OCI-LY7 (cell line): Measurements from ENCODE around the gene AP4S1. TPM values are rescaled to one million over a fixed set of nuclear protein-coding genes. Genes with fewer than 3 reads are reported as not detected.

ENCODE experiments used
- BruUV-seq: library from RNA; stranded (reverse); fragments of 400-500 nt; replicated peaks from 2 replicates; lab custom pipeline; 2021; lab: Mats Ljungman, UMichigan
- CTCF ChIA-PET: fragments of 300-600 bp; sonication (Branson Sonifier 250); formaldehyde crosslinking; loops from one replicate; lab custom pipeline; 2022; ENCODE audit warnings: antibody characterized with exemption; ENCODE audit not compliant: unreplicated experiment; lab: Charles Lee
- POLR2A ChIA-PET: fragments of 300-600 bp; sonication (Branson Sonifier 250); formaldehyde crosslinking; loops from one replicate; lab custom pipeline; 2022; ENCODE audit warnings: antibody characterized with exemption; lab: Charles Lee
- DNase-seq: peaks from one replicate; pipeline ENCODE4 v3.0.0-alpha.2; 2015; ENCODE audit warnings: low spot score
- H2AFZ ChIP-seq: fragments of 200-600 bp; sonication (generic), shearing (Covaris generic); 2 replicates; pipeline ENCODE4 v1.6.1; 2014; ENCODE audit warnings: mild to moderate bottlenecking, antibody characterized with exemption, low read length, moderate library complexity
- H3K27ac ChIP-seq: fragments of 200-600 bp; sonication (generic); 2 replicates; pipeline ENCODE4 v1.5.1; 2014; ENCODE audit warnings: mixed run types, low read depth, mild to moderate bottlenecking, moderate library complexity, low read length, inconsistent platforms; ENCODE audit not compliant: poor library complexity, severe bottlenecking
- H3K36me3 ChIP-seq: fragments of 200-600 bp; sonication (generic); 2 replicates; pipeline ENCODE4 v1.6.1; 2014; ENCODE audit warnings: mild to moderate bottlenecking, antibody characterized with exemption, low read length, moderate library complexity, mixed read lengths; ENCODE audit not compliant: insufficient read depth
- H3K4me1 ChIP-seq: fragments of 200-600 bp; sonication (generic); 2 replicates; pipeline ENCODE4 v1.5.1; 2014; ENCODE audit warnings: mild to moderate bottlenecking, low read length; ENCODE audit not compliant: insufficient read depth, poor library complexity, severe bottlenecking
- H3K4me2 ChIP-seq: fragments of 200-600 bp; sonication (generic); 2 replicates; pipeline ENCODE4 v1.6.1; 2014; ENCODE audit warnings: mild to moderate bottlenecking, low read length
- H3K4me3 ChIP-seq: fragments of 200-600 bp; sonication (generic); 2 replicates; pipeline ENCODE4 v1.5.1; 2014; ENCODE audit warnings: mild to moderate bottlenecking, low read depth, low read length; ENCODE audit not compliant: poor library complexity, severe bottlenecking
- H3K79me2 ChIP-seq: fragments of 200-600 bp; sonication (generic); 2 replicates; pipeline ENCODE4 v1.6.1; 2016; ENCODE audit warnings: low read depth, mild to moderate bottlenecking, low read length, moderate library complexity, mixed read lengths; ENCODE audit not compliant: insufficient read depth
- H3K9me2 ChIP-seq: fragments of 200-600 bp; sonication (generic); 2 replicates; pipeline ENCODE4 v1.6.1; 2016; ENCODE audit warnings: mild to moderate bottlenecking, low read length, mixed read lengths; ENCODE audit not compliant: insufficient read depth
- H3K9me3 ChIP-seq: fragments of 200-600 bp; sonication (generic); 2 replicates; pipeline ENCODE4 v1.6.1; 2014; ENCODE audit warnings: mild to moderate bottlenecking, mixed run types, low read length, mixed read lengths
- H4K20me1 ChIP-seq: fragments of 200-600 bp; sonication (generic); 2 replicates; pipeline ENCODE4 v1.6.1; 2014; ENCODE audit warnings: mild to moderate bottlenecking, antibody characterized with exemption, low read length, moderate library complexity, mixed read lengths; ENCODE audit not compliant: insufficient read depth
- CTCF ChIP-seq: fragments of 200-600 bp; sonication (generic); conservative IDR thresholded peaks from 2 replicates; pipeline ENCODE4 v1.5.1; 2014; ENCODE audit warnings: mild to moderate bottlenecking, antibody characterized with exemption, low read length, moderate library complexity, mixed read lengths
- EZH2phosphoT487 ChIP-seq: fragments of 200-600 bp; sonication (generic); IDR thresholded peaks from 2 replicates; pipeline ENCODE4 v1.6.1; 2018; ENCODE audit warnings: low read depth, borderline replicate concordance, mild to moderate bottlenecking, mixed run types, antibody characterized with exemption, low read length, moderate library complexity, mixed read lengths
- intact Hi-C: fragments of 100-400 bp; cut with micrococcal nuclease; formaldehyde crosslinking; loops from one replicate; pipeline ENCODE4 v1.10.0; 2022; ENCODE audit not compliant: unreplicated experiment
- total RNA-seq, 2 experiments: library from RNA; depleted of rRNA in 1 of 2; stranded (reverse); fragments of >200 nt in 1 of 2; shearing (Covaris generic) in 1 of 2; gene quantifications; 2 replicates each; pipeline ENCODE4 v1.2.3, GENCODE V29; 2014 to 2022

AP4S1 gene
- total RNA-seq, 2 experiments from 2014 or later, result 7.6 to 10.4 TPM

GRCh38 chr14:31068235-31068634 lies 42.8 kb downstream of the AP4S1 start:
- POLR2A ChIA-PET, result interaction anchor here (0.7 to 1.3 kb wide), 2 partner anchors 9 to 56 kb away, joined by 3 read pairs; no protein-coding TSS in a partner anchor
- Histone ChIP-seq H4K20me1 (no peaks in the 10 kb centered on the region), H3K79me2 (no peaks in the 10 kb centered on the region), H3K4me3 (no peak overlapping the region), H3K9me3 (no peaks in the 10 kb centered on the region), H3K4me2 (no peak overlapping the region), H2AFZ (no peak overlapping the region), H3K4me1 (no peaks in the 10 kb centered on the region), H3K9me2 (no peaks in the 10 kb centered on the region), H3K36me3 (no peaks in the 10 kb centered on the region), H3K27ac (no peak overlapping the region)
- TF ChIP-seq EZH2phosphoT487, result no peak
- no peak for TF ChIP-seq CTCF
- CTCF ChIA-PET, result no interaction called here
- BruUV-seq, result no TSS peak
- intact Hi-C loops, result no loop called here
- DNase-seq, result no peak

GRCh38 chr14:31069343-31069742 lies 43.9 kb downstream of the AP4S1 start:
- H3K79me2 ChIP-seq, result no peaks in the 10 kb centered on the region
- H3K4me2 ChIP-seq, result no peak overlapping the region
- ChIA-PET POLR2A (no interaction called here), CTCF (no interaction called here)
- intact Hi-C loops, result no loop called here
- H3K27ac ChIP-seq, result no peak overlapping the region
- H3K4me3 ChIP-seq, result no peak overlapping the region
- H3K4me1 ChIP-seq, result no peaks in the 10 kb centered on the region
- no peak for DNase-seq
- no peaks in the 10 kb centered on the region for H3K9me3 ChIP-seq
- TF ChIP-seq CTCF (no peak), EZH2phosphoT487 (no peak)
- no peak overlapping the region for H2AFZ ChIP-seq
- H3K36me3 ChIP-seq, result no peaks in the 10 kb centered on the region
- no peaks in the 10 kb centered on the region for H3K9me2 ChIP-seq
- no peaks in the 10 kb centered on the region for H4K20me1 ChIP-seq
- no TSS peak for BruUV-seq

GRCh38 chr14:31070431-31070830 lies 45.0 kb downstream of the AP4S1 start:
- no peaks in the 10 kb centered on the region for H3K79me2 ChIP-seq
- no peak overlapping the region for H3K27ac ChIP-seq
- H3K4me2 ChIP-seq, result no peak overlapping the region
- no peak for TF ChIP-seq EZH2phosphoT487
- TF ChIP-seq CTCF, result no peak
- ChIA-PET CTCF (no interaction called here), POLR2A (no interaction called here)
- H4K20me1 ChIP-seq, result no peaks in the 10 kb centered on the region
- H3K9me3 ChIP-seq, result no peaks in the 10 kb centered on the region
- no peak overlapping the region for H2AFZ ChIP-seq
- H3K9me2 ChIP-seq, result no peaks in the 10 kb centered on the region
- no peaks in the 10 kb centered on the region for H3K4me1 ChIP-seq
- DNase-seq, result no peak
- 0 out of 2 replicates have a peak, but pooled peaks cover 6% of the 10 kb centered on the region for H3K36me3 ChIP-seq
- intact Hi-C loops, result no loop called here
- H3K4me3 ChIP-seq, result no peak overlapping the region
- no TSS peak for BruUV-seq
